GM21423 (cell line): Measurements from ENCODE around the gene CCDC146.
"Not testable (repeated sequence)": the region's sequence is repeated elsewhere in the genome, so short reads cannot be mapped to it uniquely, and the experiment has no call there.

Experiments used
- ATAC-seq: cut with Tn5 transposase; IDR thresholded peaks from one replicate; pipeline ENCODE4 v1.9.1; 2021; ENCODE audit warnings: mild to moderate bottlenecking, moderate library complexity; ENCODE audit not compliant: unreplicated experiment

CCDC146 gene

GRCh38 chr7:77138668-77139067 is 16.3 kb downstream of the CCDC146 start:
- ATAC-seq: not testable (repeated sequence)

GRCh38 chr7:77140291-77140690 is 17.9 kb downstream of the CCDC146 start:
- ATAC-seq: not testable (repeated sequence)

- ATAC-seq: not testable (repeated sequence)
Measured at GRCh38 chr7:77152232-77152631, 29.8 kb downstream of the CCDC146 start.

- ATAC-seq: peak; percentile 42
Measured at GRCh38 chr7:77154917-77155464, 32.6 kb downstream of the CCDC146 start.

- ATAC-seq: not testable (repeated sequence)
Measured at GRCh38 chr7:77155601-77156377, 33.4 kb downstream of the CCDC146 start.

GRCh38 chr7:77157034-77157433 is 34.6 kb downstream of the CCDC146 start:
- peak; percentile 86 for ATAC-seq

- peak; percentile 68 for ATAC-seq
Measured at GRCh38 chr7:77157446-77157845, 35.0 kb downstream of the CCDC146 start.

GRCh38 chr7:77171073-77171472 is 48.7 kb downstream of the CCDC146 start:
- ATAC-seq: not testable (repeated sequence)

- not testable (repeated sequence) for ATAC-seq
Measured at GRCh38 chr7:77172437-77173172, 50.2 kb downstream of the CCDC146 start.

GRCh38 chr7:77174418-77174817 is 52.0 kb downstream of the CCDC146 start:
- ATAC-seq: not testable (repeated sequence)

GRCh38 chr7:77175274-77175800 is 52.9 kb downstream of the CCDC146 start:
- ATAC-seq: peak; percentile 72

- not testable (repeated sequence) for ATAC-seq
Measured at GRCh38 chr7:77177321-77177904, 55.0 kb downstream of the CCDC146 start.

- ATAC-seq: not testable (repeated sequence)
Measured at GRCh38 chr7:77178024-77178423, 55.6 kb downstream of the CCDC146 start.

- ATAC-seq: no peak
Measured at GRCh38 chr7:77181015-77181595, 58.7 kb downstream of the CCDC146 start.

- ATAC-seq: no peak
Measured at GRCh38 chr7:77181734-77182133, 59.3 kb downstream of the CCDC146 start.

GRCh38 chr7:77182261-77182660 is 59.8 kb downstream of the CCDC146 start:
- ATAC-seq: no peak

- ATAC-seq: no peak
Measured at GRCh38 chr7:77184463-77184862, 62.0 kb downstream of the CCDC146 start.

GRCh38 chr7:77184990-77185389 is 62.6 kb downstream of the CCDC146 start:
- no peak for ATAC-seq

GRCh38 chr7:77185866-77186265 is 63.5 kb downstream of the CCDC146 start:
- no peak for ATAC-seq

- ATAC-seq: no peak
Measured at GRCh38 chr7:77188731-77189437, 66.5 kb downstream of the CCDC146 start.
